Activated CD8-positive, alpha-beta memory T cell treated with anti-CD3 and anti-CD28 coated beads, Interleukin-2, amount 50 U/mL, for 1 hour (primary cell): Measurements from ENCODE around the gene CPED1.
"Not testable (repeated sequence)": the region's sequence is repeated elsewhere in the genome, so short reads cannot be mapped to it uniquely, and the experiment has no call there.

ENCODE experiments used
- DNase-seq: peaks from one replicate; pipeline ENCODE4 v3.0.0-alpha.2; 2020; ENCODE audit errors: extremely low read depth

Gene CPED1

DNA sequence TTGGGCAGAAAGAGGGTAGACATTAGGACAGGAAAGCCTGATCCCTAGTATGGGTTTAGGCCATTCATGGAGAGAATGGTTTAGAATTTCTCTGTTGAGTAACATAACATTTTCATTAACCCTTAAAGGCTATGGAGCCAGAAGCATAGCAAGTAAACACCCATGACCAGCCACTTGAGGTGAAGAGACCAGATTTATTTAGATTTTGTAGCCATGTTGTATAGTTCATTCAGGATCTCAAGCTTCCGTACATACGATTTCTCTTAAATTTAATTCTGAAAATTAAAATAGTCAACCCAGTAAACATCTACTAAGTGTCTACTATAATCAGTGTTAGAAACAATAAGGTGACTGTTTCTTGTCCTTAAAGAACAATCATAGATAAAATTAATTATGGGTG, 51.5 kb downstream of the CPED1 start:
- no peak for DNase-seq

DNA sequence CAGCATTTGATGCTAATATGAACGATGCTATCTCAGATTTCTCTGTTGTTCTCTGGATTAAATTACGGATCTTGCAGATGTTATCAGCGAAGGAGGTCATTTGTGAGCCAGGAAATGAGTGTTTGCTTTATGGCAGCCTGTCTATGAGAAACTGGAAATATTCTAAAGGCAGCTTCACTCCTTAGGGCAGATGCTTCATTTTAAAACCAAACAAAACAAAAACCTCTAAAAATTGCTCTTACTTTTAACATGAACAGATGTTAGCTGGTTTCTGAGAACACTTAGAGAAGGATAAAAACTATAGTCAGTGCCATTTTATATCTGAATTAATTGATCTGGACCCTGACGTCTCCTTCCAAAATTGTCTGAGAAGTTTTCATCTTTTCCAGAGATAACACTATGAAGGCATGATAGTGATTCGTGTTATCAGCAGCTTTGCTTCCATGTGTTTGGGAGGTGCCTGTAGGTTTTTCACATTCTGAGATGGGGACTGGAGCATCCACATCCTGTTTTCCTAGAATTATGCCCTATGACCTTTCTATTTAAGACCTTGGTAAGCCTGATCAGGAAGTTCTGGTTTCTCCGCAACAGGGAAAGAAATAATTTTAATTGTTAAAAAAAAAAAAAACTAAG, 53.1 kb downstream of the CPED1 start:
- DNase-seq, result no peak

DNA sequence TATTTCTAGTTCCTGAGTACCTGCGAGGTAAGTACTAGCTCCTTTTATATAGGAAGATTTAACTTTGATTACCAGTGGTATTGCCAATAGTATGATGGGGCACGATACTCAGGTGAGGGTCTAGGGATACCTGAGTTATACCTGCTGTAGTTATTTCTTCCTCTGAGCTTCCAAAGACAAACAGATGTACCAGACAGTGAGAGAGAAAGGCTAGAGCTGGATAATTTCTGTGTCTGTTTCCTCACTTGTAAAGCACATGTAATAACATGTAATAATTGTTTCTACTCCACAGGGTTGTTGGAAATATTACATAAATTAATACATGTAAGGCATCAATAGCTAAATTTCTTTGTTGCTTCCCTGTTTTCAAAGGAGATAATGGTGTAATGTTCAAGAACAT, 53.7 kb downstream of the CPED1 start:
- DNase-seq, result no peak

DNA sequence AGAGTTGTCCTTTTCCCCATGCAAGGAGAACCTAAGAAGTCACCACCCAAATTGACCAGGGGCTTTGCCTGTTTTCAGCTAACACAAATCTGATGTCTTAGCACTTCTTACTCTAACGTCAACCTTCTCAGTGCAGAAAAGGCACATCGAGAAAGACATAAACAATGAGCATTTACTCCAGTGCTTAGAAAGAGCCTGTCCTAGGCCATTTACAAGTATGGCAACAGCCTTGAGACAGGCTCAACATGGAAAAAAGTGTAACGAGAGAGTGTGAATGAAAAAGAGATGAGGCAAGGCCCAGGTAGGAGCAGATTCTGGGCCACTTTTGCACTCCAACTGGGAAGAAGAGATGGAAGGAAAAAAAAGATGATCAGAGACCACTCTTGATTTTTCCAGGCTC, 54.4 kb downstream of the CPED1 start:
- DNase-seq, result no peak

DNA sequence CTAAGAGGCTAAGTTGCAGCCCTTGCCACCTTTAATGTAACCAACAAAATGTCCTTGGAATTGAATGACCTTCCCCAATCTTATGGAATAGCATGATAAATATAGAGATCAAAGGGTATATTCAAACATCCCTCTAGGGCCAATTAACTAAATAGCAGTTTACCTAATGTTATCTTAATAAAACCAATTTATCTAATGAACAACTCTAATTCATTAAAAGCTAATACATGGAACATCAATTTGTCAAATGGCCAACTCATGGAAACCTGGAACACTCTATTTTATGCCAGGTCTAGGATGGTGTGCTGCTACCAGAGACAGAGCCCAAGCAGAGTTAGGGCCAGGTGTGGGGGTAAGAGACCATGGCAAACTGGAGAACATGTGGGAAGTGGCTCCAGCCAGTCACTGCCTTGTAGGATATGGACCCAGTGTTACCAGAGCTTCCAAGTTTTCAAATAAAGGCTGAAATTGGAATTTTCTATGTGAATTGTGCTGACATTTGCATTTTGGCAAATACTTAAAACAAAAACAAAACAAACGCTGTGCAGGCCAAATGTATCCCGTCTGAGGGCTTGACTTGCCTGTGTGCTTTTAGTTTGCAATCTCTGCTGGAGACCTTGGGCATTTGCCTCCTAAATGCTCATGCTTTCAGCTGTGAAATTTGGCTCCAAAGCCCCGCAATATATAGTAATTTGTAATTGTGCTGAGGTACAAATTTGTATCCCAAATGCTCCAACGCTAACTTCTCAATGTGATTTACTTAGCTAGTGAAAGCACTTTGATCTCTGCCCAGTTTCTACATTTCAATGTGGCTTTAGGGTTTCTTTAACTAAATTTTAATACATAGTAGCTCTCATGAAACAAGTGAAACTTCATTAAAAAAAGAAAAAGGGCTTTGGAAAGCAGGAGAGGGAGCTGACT, 55.1 kb downstream of the CPED1 start:
- no peak for DNase-seq

DNA sequence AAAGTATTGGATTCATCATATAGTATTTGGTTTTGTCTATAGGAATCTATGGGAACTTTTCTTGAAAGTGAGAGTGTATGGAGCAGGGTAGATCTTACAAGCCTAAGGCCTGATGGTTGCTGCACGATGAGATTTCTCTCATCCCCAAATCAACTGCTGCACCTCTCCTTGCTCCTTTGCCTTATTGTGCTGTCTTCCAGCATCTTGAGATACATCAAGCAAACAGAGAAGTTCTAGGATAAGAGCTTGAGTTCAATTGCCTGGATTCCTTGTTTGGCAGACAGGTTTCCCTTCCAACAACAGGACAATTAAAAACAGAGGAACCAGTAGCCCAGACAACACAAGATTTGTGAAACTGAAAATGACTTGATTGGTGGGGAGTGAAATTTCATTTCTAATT, 56.6 kb downstream of the CPED1 start:
- no peak for DNase-seq

DNA sequence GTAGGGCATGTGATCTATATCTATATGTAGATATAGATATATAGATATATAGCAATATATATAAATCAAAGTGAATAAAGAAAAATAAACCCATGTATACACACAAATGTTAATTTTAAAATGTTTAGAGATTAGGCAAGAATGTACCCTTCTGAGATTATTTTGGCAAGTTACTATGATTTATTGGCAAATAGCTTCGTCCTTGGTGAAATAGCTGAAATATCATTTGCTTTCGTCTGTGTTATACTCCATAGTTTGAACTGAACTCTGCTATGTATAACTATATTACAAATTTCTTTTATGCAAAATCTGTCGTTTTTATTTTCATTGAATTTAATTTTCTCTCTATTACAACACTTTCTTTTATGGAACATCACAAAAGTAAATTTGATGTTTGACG, 57.5 kb downstream of the CPED1 start:
- DNase-seq, result no peak

DNA sequence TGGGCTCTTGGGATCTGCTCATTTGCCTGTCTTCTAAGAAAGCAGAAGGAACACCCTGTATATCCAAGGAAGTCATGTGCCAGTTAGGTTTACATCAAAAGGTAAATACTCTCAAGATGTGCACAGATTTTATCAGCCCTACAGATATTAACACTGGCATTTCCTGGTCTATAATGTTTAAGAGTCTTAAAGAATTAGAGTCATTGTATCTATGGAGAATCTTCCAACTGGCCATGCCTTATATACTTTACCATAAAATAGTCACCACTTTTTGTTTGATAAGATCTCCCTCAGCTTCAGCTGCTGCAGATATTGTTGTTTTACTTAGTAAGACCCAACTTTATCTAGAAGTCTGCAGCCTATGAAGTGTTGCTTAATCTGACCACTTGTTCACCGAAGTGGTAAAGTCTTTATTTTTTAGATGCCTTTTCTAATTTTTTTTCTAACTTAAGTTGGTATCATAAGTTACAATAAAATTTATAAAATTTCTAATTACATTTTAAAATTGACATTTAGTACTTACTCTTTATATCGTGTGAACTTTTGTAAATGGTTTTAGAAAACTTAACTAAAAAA, 58.5 kb downstream of the CPED1 start:
- DNase-seq, result no peak

DNA sequence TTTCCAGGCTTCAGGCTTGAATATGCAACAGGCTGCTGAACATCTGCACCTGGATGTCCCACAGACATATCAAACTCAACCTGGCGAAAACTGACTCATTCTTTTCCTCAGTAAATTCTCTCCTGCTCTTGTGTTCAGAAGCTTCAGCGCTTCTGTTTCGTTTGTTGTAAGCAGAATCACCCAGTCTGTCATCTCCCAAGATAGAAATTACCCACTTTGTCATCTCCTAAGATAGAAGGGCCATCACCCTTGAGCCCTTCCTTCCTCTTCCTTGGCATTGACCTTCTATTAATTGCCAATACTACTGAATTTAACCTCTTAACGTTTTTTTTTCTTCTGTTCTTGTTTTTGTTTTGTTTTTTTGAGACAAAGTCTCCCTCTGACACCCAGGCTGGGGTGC, 59.7 kb downstream of the CPED1 start:
- no peak for DNase-seq

DNA sequence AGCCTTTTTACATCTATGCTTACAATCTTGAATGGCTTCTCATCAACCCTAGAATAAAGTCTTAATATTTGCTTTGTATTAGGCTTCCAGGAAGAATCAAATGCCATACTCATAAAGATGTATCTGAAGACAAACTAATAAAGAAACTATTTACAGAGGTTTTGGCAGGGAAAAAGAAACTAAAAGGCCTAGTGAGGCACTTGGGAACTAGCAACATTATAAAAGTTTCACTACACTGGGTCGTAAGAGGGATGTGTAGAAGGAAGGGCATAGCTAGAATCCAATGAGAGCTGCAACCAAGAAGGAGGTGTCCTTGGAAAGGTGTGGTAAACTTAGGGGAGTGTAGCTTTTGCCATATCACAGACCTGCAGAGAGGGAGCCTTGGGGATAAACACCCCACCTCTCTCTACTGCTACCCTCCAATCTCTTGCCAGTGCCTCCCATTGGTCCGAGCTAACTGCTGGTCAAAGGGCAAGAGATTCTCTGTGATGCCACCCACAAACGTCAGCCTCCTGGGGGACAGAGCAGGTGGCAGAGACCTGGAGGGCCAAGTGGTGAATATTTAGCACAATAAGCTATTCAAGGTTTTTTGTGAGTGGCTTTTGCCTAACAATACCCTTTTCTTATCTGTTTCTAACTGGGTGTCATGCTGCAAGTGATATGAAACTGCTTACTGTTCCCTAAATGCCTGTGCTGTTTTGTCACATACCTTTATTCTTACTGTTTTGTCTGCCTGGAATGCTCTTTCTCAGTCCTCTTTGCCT, 60.7 kb downstream of the CPED1 start:
- DNase-seq, result no peak

DNA sequence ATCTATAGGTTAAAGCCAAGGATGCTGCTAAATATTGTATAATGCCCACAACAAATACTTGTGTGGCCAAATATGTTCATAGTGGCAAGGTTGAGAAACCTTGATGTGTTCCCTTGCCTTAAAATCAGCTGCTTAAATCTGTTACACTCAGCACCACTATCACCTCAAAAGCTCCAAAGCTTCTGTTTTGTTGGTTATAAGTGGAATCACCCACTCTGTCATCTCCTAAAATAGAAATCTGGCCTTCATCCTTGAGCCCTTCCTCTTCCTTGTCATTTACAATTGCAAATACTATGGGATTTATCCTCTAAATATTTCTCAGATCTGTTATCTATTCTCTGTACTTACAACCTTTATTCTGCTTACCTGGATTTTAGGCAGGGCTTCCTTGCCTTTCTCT, 61.4 kb downstream of the CPED1 start:
- no peak for DNase-seq

DNA sequence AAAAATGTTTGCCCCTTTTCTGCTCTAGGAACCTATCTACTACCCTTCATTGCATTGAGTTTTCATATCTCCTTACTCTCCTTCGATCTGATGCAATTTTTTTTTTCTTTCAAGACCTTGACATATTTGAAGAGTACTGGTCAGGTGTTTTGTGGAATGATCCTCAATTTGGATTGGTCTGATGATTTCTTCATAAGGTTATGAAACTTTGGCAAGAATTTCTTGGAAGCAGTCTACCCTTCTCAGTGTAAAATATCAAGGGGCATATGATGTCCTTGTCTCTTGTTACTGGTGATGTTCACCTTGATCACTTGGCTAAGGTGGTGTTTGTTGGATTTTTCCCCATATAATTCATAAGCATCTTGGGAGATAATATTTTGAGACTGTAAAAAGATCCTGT, 64.7 kb downstream of the CPED1 start:
- no peak for DNase-seq

DNA sequence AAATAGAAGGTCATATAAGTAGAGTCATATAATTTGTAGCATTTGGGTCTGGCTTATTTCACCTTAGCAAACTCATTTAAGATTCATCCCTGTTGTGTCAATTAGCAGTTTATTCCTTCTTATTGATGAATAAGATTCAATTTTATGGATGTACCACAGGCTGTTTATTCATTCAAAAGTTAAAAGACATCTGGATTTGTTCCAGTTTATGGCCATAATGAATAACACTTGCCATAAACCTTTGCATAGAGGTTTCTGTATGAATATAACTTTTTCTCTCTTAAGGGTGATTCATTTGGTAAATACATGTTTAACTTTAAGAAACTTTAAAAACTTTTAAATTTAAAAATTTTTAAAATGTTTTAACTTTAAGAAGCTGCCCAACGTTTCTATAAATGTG, 66.4 kb downstream of the CPED1 start:
- no peak for DNase-seq

DNA sequence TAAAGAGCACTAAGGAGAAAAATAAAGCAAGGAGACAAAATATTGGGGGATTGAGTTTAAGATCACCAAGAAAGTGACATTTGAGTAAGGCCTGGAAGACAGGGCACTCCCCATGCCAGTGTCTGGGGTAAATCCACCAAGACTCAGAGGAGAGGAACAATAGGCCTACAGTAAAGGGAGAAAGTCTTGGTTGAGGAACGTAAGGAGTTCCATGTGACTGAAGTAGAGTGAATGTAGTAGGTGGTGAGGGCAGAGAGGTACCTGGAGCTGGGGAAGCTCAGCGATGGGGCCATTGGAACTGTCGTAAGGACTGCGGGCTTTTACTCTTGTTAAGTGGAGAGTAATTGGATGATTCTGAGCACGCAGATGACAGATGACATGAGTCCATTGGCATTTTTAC, 69.4 kb downstream of the CPED1 start:
- DNase-seq, result no peak

DNA sequence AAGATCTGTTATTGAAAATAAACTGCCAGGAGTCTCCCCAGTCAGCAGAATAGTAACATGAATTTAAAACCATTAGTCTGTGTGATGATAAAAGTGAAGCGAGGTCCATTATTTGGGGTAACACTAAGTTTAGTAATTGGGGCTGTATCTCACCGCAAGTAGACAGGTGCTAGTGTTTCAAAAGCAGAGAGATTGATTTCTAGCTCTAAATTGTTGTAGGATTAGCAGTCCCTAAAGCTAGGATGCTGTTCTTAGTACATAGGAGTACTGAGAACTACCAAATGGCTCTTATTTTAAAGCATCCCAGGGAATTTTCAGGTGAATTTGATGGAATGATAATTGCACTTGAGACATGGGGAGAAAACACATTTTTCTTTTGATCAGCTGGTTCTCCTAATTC, 70.5 kb downstream of the CPED1 start:
- DNase-seq, result no peak

DNA sequence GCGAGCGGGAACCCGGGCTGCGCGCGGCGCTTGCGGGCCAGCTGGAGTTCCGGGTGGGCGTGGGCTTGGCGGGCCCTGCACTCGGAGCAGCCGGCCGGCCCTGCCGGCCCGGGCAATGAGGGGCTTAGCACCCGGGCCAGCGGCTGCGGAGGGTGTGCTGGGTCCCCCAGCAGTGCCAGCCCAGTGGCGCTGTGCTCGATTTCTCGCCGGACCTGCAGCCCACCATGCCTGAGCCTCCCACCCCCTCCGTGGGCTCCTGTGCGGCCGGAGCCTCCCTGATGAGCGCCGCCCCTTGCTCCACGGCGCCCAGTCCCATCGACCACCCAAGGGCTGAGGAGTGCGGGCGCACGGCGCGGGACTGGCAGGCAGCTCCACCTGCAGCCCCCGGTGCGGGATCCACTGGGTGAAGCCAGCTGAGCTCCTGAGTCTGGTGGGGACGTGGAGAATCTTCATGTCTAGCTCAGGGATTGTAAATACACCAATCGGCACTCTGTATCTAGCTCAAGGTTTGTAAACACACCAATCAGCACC, 71.5 kb downstream of the CPED1 start:
- DNase-seq, result not testable (repeated sequence)

DNA sequence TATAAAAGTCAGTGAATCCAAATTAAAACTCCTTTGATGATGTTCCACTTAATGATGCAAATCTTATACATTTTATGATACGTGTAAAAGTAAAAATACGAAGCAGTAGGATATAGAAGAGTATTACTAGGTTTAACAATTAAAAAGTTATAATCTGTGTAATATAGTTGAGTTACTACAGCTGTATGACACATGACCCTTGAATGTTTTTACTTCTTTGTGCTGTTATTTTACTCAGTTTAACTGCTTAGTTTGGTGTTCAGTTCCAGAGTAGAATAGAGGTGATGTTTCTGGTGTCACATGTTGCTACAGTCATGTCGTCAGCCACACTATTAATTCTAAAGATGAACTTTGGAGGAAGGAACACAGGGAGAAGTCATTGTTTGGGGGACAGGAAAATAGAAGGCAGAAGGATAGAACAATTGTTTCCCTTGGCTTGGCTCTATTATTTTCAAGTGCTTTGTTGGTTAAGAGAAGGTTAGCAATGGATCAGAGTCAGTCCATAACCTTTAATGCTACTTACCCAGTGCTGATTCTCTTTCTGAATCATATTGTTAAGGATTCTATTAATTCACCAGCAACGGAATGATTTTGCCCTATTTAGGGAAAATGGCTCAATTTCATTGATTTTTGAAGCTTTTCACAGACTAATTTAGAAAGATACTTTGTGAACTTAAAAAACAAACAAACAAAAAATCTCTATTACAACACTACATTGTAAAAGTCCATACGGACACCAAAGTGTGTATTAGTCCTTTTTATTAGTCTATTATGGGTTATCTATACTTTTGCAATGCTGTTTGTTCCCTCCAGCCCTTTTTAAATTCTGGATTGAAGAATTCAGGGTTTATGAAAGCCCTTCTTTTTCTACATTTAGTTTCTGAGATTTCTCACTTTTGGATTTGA, 73.4 kb downstream of the CPED1 start:
- DNase-seq, result no peak

DNA sequence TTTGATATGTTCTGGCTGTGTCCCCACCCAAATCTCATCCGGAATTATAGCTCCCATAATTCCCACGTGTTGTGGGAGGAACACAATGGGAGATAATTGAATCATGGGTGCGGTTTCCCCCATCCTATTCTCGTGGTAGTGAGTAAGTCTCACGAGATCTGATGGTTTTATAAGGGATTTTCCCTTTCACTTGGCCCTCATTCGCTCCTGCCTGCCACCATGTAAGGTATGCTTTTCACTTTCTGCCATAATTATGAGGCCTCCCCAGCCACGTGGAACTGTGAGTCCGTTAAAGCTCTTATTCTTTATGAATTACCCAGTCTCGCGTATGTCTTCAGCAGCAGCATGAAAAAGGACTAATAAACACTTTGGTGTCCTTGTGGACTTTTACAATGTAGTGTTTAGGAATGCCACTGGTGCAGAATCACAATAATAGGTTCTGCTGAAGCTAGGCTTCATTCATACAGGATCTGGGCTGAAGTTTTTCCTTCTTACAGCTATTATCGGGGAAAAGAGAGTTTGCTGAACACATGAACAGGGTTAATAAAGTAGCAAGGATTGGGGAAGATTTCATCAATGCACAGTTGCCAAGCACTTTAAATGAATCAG, 74.3 kb downstream of the CPED1 start:
- DNase-seq, result no peak

DNA sequence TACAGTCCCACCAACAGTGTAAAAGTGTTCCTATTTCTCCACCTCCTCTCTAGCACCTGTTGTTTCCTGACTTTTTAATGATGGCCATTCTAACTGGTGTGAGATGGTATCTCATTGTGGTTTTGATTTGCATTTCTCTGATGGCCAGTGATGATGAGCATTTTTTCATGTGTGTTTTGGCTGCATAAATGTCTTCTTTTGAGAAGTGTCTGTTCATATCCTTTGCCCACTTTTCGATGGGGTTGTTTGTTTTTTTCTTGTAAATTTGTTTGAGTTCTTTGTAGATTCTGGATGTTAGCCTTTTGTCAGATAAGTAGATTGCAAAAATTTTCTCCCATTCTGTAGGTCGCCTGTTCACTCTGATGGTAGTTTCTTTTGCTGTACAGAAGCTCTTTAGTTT, 79.2 kb downstream of the CPED1 start:
- DNase-seq, result not testable (repeated sequence)

DNA sequence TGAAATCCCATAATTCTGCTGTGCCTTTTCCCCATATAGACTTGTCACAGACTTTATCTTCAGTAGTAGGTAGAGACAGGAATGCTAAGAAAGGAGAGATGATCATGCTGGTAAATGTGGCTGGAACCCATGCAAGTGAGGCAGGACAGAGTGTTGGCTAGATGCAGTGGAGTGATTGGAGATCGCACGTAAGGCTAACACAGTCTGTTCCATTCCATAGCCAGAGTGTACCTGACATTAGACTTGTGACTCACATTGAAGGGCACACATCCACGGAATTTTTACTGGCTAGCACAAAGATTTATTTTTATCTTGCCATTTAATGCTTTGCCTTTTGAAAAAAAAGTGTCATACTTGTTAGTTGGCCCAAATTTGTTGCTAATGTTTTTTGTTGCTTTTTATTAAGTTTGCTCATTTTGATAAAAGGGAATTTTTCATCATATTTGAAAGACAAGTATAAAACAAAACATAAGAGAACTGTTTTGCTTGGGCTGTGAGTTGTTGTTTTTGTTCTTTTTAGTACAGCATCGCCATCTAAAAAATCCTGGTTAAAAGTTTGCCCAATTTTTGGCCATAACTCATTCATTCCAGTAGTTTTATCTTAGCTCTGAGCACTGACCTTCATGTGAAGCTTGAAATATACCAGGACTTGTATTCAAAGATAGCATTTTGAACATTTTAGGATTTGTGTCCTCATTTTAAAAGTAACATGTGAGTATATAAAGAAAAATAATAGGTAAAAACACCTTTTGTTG, 81.0 kb downstream of the CPED1 start:
- DNase-seq, result no peak
